Activated B cell treated with CpG ODN at 0.5 μM for 24 hours (primary cell): Measurements from ENCODE around the gene NLRC5. TPM values are rescaled to one million over a fixed set of nuclear protein-coding genes. Genes with fewer than 3 reads are reported as not detected.

Experiments
- ATAC-seq: fragments of 200-7000 bp; cut with Tn5 transposase; one replicate; pipeline ENCODE4 v1.10.0; 2021; ENCODE audit warnings: low read depth, mild to moderate bottlenecking, moderate library complexity
- CTCF ChIA-PET: fragments of 350-600 bp; sonication (Branson Sonifier 250); formaldehyde crosslinking; loops from one replicate; lab custom pipeline; 2021; ENCODE audit warnings: antibody characterized with exemption; lab: Charles Lee
- POLR2A ChIA-PET: fragments of 350-600 bp; sonication (Branson Sonifier 250); formaldehyde crosslinking; loops from one replicate; lab custom pipeline; 2021; ENCODE audit warnings: antibody characterized with exemption; lab: Charles Lee
- DNase-seq: peaks from one replicate; pipeline ENCODE4 v3.0.0; 2022
- H3K27ac Mint-ChIP-seq: one replicate; pipeline ENCODE4 v1.8.0; 2020; ENCODE audit warnings: mixed read lengths
- H3K27me3 Mint-ChIP-seq: one replicate; pipeline ENCODE4 v1.8.0; 2021; ENCODE audit warnings: mixed read lengths
- H3K36me3 Mint-ChIP-seq: one replicate; pipeline ENCODE4 v1.8.0; 2021; ENCODE audit warnings: low read depth, mixed read lengths
- H3K4me1 Mint-ChIP-seq: one replicate; pipeline ENCODE4 v1.8.0; 2021; ENCODE audit warnings: mixed read lengths
- H3K4me3 Mint-ChIP-seq: one replicate; pipeline ENCODE4 v1.8.0; 2020; ENCODE audit warnings: mild to moderate bottlenecking, mixed read lengths
- H3K9me3 Mint-ChIP-seq: one replicate; pipeline ENCODE4 v1.8.0; 2020; ENCODE audit warnings: mixed read lengths
- CTCF ChIP-seq: fragments of 200-600 bp; IDR thresholded peaks from one replicate; pipeline ENCODE4 v1.8.0; 2022; ENCODE audit warnings: antibody characterized with exemption, mild to moderate bottlenecking
- intact Hi-C: fragments of 100-400 bp; cut with micrococcal nuclease; formaldehyde crosslinking; loops from one replicate; pipeline ENCODE4 v1.15.1; 2024
- total RNA-seq: library from RNA; stranded (reverse); gene quantifications from 2 replicates; pipeline ENCODE4 v1.2.3, GENCODE V29; 2022

Gene NLRC5
- total RNA-seq, 1 donor from 2014 or later = 372 TPM

DNA sequence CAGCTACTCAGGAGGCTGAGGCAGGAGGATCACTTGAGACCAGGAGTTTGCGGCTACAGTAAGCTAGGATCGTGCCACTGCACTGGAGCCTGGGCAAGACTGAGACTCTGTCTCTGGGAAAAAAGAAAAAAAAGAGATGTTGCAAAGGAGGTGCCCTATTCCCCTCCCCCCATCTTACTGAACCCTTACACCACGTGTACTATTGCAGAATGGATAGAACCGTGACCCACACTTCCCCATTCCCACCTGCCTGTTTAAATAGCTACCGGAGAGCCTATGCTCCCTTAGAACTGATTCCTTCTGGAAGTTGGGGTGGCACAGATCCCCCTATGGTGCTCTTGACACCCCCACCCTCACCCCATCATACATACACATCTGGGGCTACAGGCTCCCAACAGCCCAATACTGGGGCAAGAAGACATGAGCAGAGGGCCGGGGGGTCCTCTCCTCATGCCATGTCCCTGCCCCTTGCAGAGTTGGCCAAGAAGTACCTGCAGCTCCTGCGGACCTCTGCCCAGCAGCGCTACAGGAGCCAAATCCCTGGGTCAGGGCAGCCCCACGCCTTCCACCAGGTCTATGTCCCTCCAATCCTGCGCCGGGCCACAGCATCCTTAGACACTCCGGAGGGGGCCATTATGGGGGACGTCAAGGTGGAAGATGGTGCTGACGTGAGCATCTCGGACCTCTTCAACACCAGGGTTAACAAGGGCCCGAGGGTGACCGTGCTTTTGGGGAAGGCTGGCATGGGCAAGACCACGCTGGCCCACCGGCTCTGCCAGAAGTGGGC, 35.7 kb downstream of the NLRC5 start:
- POLR2A ChIA-PET = interaction anchor here (1.0 to 1.1 kb wide), 3 partner anchors 13 to 94 kb away, joined by 3 to 10 read pairs (median 3); no protein-coding TSS in a partner anchor
- Mint-ChIP-seq H3K27me3 (no peaks in the 10 kb centered on the region), H3K4me3 (no peak overlapping the region), H3K9me3 (no peaks in the 10 kb centered on the region), H3K36me3 (peaks cover 90% of the 10 kb centered on the region), H3K4me1 (peaks cover 31% of the 10 kb centered on the region), H3K27ac (no peak overlapping the region)
- ATAC-seq (no peak), DNase-seq (no peak)
- CTCF ChIA-PET = interaction anchor here (1.6 kb wide), 1 partner anchor 61 kb away, joined by 4 read pairs; no protein-coding TSS in a partner anchor
- TF ChIP-seq CTCF = no peak
- intact Hi-C loops = no loop called here

DNA sequence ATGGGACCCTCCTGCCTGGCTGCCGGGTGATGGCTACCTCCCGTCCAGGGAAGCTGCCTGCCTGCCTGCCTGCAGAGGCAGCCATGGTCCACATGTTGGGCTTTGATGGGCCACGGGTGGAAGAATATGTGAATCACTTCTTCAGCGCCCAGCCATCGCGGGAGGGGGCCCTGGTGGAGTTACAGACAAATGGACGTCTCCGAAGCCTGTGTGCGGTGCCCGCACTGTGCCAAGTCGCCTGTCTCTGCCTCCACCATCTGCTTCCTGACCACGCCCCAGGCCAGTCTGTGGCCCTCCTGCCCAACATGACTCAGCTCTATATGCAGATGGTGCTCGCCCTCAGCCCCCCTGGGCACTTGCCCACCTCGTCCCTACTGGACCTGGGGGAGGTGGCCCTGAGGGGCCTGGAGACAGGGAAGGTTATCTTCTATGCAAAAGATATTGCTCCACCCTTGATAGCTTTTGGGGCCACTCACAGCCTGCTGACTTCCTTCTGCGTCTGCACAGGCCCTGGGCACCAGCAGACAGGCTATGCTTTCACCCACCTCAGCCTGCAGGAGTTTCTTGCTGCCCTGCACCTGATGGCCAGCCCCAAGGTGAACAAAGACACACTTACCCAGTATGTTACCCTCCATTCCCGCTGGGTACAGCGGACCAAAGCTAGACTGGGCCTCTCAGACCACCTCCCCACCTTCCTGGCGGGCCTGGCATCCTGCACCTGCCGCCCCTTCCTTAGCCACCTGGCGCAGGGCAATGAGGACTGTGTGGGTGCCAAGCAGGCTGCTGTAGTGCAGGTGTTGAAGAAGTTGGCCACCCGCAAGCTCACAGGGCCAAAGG, 36.8 kb downstream of the NLRC5 start:
- Mint-ChIP-seq H3K4me3 (no peak overlapping the region), H3K27me3 (no peaks in the 10 kb centered on the region), H3K36me3 (peaks cover 88% of the 10 kb centered on the region), H3K27ac (peak overlapping the region; percentile 59), H3K4me1 (peaks cover 31% of the 10 kb centered on the region), H3K9me3 (no peaks in the 10 kb centered on the region)
- ChIA-PET POLR2A (interaction anchor here (0.6 to 1.9 kb wide), 4 partner anchors 16 to 143 kb away, joined by 3 to 7 read pairs (median 4); no protein-coding TSS in a partner anchor), CTCF (interaction anchor here (1.6 kb wide), 1 partner anchor 62 kb away, joined by 4 read pairs; no protein-coding TSS in a partner anchor)
- no peak for TF ChIP-seq CTCF
- ATAC-seq (no peak), DNase-seq (no peak)
- intact Hi-C loops = no loop called here

- Mint-ChIP-seq H3K4me3 (no peak overlapping the region), H3K27me3 (no peaks in the 10 kb centered on the region), H3K4me1 (peaks cover 31% of the 10 kb centered on the region), H3K27ac (peak overlapping the region; percentile 59), H3K9me3 (no peaks in the 10 kb centered on the region), H3K36me3 (peaks cover 88% of the 10 kb centered on the region)
- intact Hi-C loops = no loop called here
- DNase-seq (no peak), ATAC-seq (no peak)
- ChIA-PET CTCF (no interaction called here), POLR2A (interaction anchor here (0.6 to 1.9 kb wide), 4 partner anchors 15 to 143 kb away, joined by 3 to 7 read pairs (median 4); no protein-coding TSS in a partner anchor)
- TF ChIP-seq CTCF = no peak
Measured at GRCh38 chr16:57026778-57027062, 37.4 kb downstream of the NLRC5 start.

- H3K27ac Mint-ChIP-seq = no peak overlapping the region
- H3K36me3 Mint-ChIP-seq = peaks cover 88% of the 10 kb centered on the region
- DNase-seq = no peak
- H3K9me3 Mint-ChIP-seq = no peaks in the 10 kb centered on the region
- no peaks in the 10 kb centered on the region for H3K27me3 Mint-ChIP-seq
- H3K4me3 Mint-ChIP-seq = no peak overlapping the region
- intact Hi-C loops = no loop called here
- TF ChIP-seq CTCF = no peak
- H3K4me1 Mint-ChIP-seq = peaks cover 31% of the 10 kb centered on the region
- CTCF ChIA-PET = interaction anchor here (1.1 kb wide), 1 partner anchor 19 kb away, joined by 3 read pairs; no protein-coding TSS in a partner anchor
- ATAC-seq = no peak
- POLR2A ChIA-PET = interaction anchor here (0.5 to 1.9 kb wide), 10 partner anchors 12 to 144 kb away, joined by 3 to 7 read pairs (median 4); partner anchors contain the start of gene NLRC5
Measured at GRCh38 chr16:57027067-57027466, 37.7 kb downstream of the NLRC5 start.
